ENCODE data around the gene NTN1.

- TF ChIP-seq POLR2A (IDR thresholded peaks at IDR 0.05) (no peak), CTCF (IDR thresholded peaks at IDR 0.05) (no peak)
These were observed 2.6 kb upstream of the NTN1 start for GRCh38 chr17:9018726-9019125.

Measured in breast epithelium (tissue), 3 donors.